HG03196 (cell line): ENCODE measurements around the gene MAST3.

Experiments
- ATAC-seq: cut with Tn5 transposase; IDR thresholded peaks from one replicate; pipeline ENCODE4 v1.9.1; 2021; ENCODE audit not compliant: unreplicated experiment

Gene MAST3

GRCh38 chr19:18176367-18177310 lies 79.1 kb downstream of the MAST3 start:
- ATAC-seq, result no peak

GRCh38 chr19:18179957-18180356 lies 82.4 kb downstream of the MAST3 start:
- no peak for ATAC-seq

GRCh38 chr19:18183529-18183928 lies 86.0 kb downstream of the MAST3 start:
- ATAC-seq, result no peak

- ATAC-seq, result no peak
Observed at GRCh38 chr19:18185538-18185937, 88.0 kb downstream of the MAST3 start.

GRCh38 chr19:18190278-18190677 lies 92.7 kb downstream of the MAST3 start:
- no peak for ATAC-seq

GRCh38 chr19:18191640-18192062 lies 94.1 kb downstream of the MAST3 start:
- ATAC-seq, result no peak

GRCh38 chr19:18192673-18193387 lies 95.3 kb downstream of the MAST3 start, which contains the start of gene MPV17L2:
Gene MPV17L2, plus strand, starts transcription at chr19:18193218. Its CDS starts 64 bp downstream, at chr19:18193282.
- peak; percentile 78 for ATAC-seq

GRCh38 chr19:18193388-18194180 lies 96.0 kb downstream of the MAST3 start:
- ATAC-seq, result no peak

GRCh38 chr19:18194181-18194530 lies 96.6 kb downstream of the MAST3 start:
- ATAC-seq, result no peak

GRCh38 chr19:18194554-18195238 lies 97.1 kb downstream of the MAST3 start:
- no peak for ATAC-seq

- no peak for ATAC-seq
Observed at GRCh38 chr19:18196511-18196845, 98.9 kb downstream of the MAST3 start.

- no peak for ATAC-seq
Observed at GRCh38 chr19:18197306-18197705, 99.7 kb downstream of the MAST3 start.

- ATAC-seq, result no peak
Observed at GRCh38 chr19:18197941-18198340, 100.4 kb downstream of the MAST3 start.

- ATAC-seq, result no peak
Observed at GRCh38 chr19:18198374-18198773, 100.8 kb downstream of the MAST3 start.
